Thoracic aorta (tissue), 2 donors: ENCODE data around the gene DDX39A. TPM values are rescaled to one million over a fixed set of nuclear protein-coding genes. Genes with fewer than 3 reads are reported as not detected.
"Not testable (repeated sequence)": the region's sequence is repeated elsewhere in the genome, so short reads cannot be mapped to it uniquely, and the experiment has no call there.

Experiments used
- ATAC-seq: fragments of 150-250 bp; one replicate; pipeline ENCODE4 v1.8.0; 2017; ENCODE audit warnings: low read depth; ENCODE audit not compliant: insufficient number of reproducible peaks, low FRiP score
- DNase-seq: peaks from one replicate; pipeline ENCODE4 v3.0.0-alpha.2; 2020; ENCODE audit warnings: low spot score
- H3K27ac ChIP-seq, 2 donors: fragments of 200-600 bp; sonication (generic); 1 replicate in 1 of 2; 2 replicates in 1 of 2; pipeline ENCODE4 v1.5.1; 2016; ENCODE audit warnings: mild to moderate bottlenecking in 2 of 2, moderate library complexity in 2 of 2
- H3K27me3 ChIP-seq: fragments of 200-600 bp; sonication (generic); replicated peaks from 2 replicates; pipeline ENCODE4 v1.6.0; 2016; ENCODE audit warnings: mild to moderate bottlenecking; ENCODE audit not compliant: insufficient read depth
- H3K36me3 ChIP-seq: fragments of 200-600 bp; sonication (generic); one replicate; pipeline ENCODE4 v1.5.1; 2016
- H3K4me1 ChIP-seq, 2 donors: fragments of 200-600 bp; sonication (generic); 1 replicate in 1 of 2; 2 replicates in 1 of 2; pipeline versions ENCODE4 v1.5.1 to v1.6.0; 2016; ENCODE audit warnings: low read depth in 2 of 2, mild to moderate bottlenecking in 1 of 2; ENCODE audit not compliant: control insufficient read depth in 1 of 2
- H3K4me3 ChIP-seq: fragments of 200-600 bp; sonication (generic); 2 replicates; pipeline ENCODE4 v1.5.1; 2016; ENCODE audit warnings: mild to moderate bottlenecking
- H3K9me3 ChIP-seq: fragments of 200-600 bp; sonication (generic); 2 replicates; pipeline ENCODE4 v1.5.1; 2016
- total RNA-seq, 2 donors: library from RNA; depleted of rRNA; stranded (reverse); fragments of >200 nt; gene quantifications; one replicate each; pipeline versions ENCODE4 v1.1.0 to v1.2.3, GENCODE V29; 2016
- TF ChIP-seq, protein P1 (sequence below): fragments of 200-600 bp; sonication (generic); IDR thresholded peaks from one replicate; pipeline ENCODE4 v1.5.1; 2019; ENCODE audit warnings: antibody characterized with exemption

The DDX39A gene
- total RNA-seq, 2 donors from 2014 or later = 77.4 to 81.6 TPM

DNA sequence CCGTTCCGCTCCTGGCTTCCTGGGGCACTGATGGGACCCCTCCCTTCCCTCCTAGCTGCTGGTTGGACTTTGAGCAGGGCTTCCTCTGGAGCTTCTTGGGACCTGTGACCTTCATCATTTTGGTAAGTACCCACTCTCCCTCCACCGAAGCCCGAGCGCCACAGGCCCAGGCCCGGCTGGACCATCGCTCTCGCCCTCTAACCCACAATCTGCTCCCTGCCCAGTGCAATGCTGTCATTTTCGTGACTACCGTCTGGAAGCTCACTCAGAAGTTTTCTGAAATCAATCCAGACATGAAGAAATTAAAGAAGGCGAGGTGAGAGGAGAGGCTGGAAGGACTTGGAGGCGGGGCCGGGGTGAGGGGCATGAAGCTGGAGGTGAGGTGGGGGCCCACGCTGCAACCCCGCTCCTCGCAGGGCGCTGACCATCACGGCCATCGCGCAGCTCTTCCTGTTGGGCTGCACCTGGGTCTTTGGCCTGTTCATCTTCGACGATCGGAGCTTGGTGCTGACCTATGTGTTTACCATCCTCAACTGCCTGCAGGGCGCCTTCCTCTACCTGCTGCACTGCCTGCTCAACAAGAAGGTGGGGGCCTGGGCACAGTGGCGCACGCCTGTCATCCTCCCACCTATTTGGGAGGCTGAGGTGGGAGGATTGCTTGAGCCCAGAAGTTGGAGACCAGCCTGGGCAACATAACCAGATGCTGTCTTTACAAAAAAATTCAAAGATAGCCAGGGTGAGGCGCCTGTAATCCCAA is 12.3 kb downstream of the DDX39A start:
- ATAC-seq (no peak), DNase-seq (no peak)
- Histone ChIP-seq H3K4me3 (no peak overlapping the region), H3K27ac (peak overlapping the region; percentile 46 to 71), H3K9me3 (no peaks in the 10 kb centered on the region), H3K36me3 (peaks cover 79% of the 10 kb centered on the region), H3K27me3 (no peaks in the 10 kb centered on the region), H3K4me1 (peaks cover 0 to 12% of the 10 kb centered on the region in 2 donors)
- TF ChIP-seq, protein P1, sequence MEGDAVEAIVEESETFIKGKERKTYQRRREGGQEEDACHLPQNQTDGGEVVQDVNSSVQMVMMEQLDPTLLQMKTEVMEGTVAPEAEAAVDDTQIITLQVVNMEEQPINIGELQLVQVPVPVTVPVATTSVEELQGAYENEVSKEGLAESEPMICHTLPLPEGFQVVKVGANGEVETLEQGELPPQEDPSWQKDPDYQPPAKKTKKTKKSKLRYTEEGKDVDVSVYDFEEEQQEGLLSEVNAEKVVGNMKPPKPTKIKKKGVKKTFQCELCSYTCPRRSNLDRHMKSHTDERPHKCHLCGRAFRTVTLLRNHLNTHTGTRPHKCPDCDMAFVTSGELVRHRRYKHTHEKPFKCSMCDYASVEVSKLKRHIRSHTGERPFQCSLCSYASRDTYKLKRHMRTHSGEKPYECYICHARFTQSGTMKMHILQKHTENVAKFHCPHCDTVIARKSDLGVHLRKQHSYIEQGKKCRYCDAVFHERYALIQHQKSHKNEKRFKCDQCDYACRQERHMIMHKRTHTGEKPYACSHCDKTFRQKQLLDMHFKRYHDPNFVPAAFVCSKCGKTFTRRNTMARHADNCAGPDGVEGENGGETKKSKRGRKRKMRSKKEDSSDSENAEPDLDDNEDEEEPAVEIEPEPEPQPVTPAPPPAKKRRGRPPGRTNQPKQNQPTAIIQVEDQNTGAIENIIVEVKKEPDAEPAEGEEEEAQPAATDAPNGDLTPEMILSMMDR = no peak

DNA sequence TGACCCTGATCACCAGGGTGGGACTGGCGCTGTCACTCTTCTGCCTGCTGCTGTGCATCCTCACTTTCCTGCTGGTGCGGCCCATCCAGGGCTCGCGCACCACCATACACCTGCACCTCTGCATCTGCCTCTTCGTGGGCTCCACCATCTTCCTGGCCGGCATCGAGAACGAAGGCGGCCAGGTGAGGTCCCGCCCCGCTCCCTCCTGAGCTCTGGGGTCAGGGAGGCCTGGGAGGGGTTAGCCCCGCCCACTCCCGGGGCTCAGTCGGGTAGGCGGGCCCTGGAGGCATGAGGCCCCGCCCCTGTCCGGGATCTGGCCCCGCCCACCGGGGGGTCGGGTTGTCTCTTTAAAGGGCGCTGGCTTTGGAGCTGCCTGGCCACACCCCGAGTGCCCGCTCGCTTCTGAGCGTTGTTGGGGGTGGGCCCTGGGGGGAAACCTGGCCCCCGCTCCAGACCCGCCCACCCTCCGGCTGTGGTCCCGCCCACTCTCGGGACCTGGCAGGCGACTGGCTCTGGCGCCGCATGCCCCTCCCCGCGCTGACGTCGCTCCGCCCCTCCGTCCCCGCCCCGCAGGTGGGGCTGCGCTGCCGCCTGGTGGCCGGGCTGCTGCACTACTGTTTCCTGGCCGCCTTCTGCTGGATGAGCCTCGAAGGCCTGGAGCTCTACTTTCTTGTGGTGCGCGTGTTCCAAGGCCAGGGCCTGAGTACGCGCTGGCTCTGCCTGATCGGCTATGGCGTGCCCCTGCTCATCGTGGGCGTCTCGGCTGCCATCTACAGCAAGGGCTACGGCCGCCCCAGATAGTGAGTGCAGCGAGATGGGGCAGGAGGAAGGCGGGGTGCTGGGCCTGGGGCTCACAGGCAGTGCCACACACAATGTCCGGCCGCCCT is 13.1 kb downstream of the DDX39A start:
- no peak for DNase-seq
- H3K4me3 ChIP-seq = peak overlapping the region; percentile 16
- peaks cover 80% of the 10 kb centered on the region for H3K36me3 ChIP-seq

DNA sequence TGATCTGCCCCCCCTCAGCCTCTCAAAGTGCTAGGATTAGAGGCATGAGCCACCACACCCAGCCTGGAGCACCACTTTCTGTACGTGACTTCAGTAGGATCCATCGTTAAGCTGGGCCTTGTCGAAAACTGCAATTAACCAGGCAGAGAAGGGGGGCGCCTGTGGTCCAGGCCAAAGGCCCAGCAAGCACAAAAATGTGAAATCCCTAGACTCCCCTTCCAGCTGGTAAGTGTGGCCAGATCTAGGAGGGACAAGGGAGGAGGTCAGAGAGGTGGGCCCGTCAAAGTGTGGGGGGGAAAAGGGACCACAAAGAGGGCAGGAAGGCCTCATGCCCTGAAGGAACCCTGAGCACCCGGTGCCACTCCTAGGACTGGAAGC is 13.8 kb downstream of the DDX39A start:
- no peak for ATAC-seq

More for the DNA sequence above, 13.1 kb downstream of the DDX39A start:
- TF ChIP-seq, protein P1 = peak; percentile 96
- Histone ChIP-seq H3K27ac (peak overlapping the region; percentile 71 to 73), H3K27me3 (no peaks in the 10 kb centered on the region), H3K9me3 (no peaks in the 10 kb centered on the region), H3K4me1 (peaks cover 0 to 20% of the 10 kb centered on the region in 2 donors)
- ATAC-seq = peak; percentile 33

DNA sequence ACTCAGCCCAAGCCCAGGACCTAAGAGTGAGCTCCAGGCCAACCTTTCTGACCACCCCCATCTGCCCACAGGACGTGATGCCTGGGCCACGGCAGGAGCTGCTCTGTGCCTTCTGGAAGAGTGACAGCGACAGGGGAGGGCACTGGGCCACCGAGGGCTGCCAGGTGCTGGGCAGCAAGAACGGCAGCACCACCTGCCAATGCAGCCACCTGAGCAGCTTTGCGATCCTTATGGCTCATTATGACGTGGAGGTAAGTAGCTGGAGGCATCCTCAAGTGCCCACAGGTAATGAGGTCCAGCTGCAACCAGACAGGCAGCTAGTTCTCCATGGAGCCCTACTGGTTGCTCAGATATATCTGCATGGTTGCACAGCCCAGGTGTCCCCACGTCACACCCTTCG is 14.8 kb downstream of the DDX39A start:
- H3K27me3 ChIP-seq = no peaks in the 10 kb centered on the region
- no peak for ATAC-seq
- TF ChIP-seq, protein P1 = no peak
- no peak for DNase-seq
- H3K4me3 ChIP-seq = no peak overlapping the region
- H3K36me3 ChIP-seq = peaks cover 74% of the 10 kb centered on the region
- peaks cover 0 to 23% of the 10 kb centered on the region in 2 donors for H3K4me1 ChIP-seq
- H3K27ac ChIP-seq = peak overlapping the region in 1 of 2 donors; percentile 33
- no peaks in the 10 kb centered on the region for H3K9me3 ChIP-seq

More for the DNA sequence above, 13.8 kb downstream of the DDX39A start:
- H3K4me3 ChIP-seq = no peak overlapping the region
- no peaks in the 10 kb centered on the region for H3K9me3 ChIP-seq
- TF ChIP-seq, protein P1 = no peak
- no peaks in the 10 kb centered on the region for H3K27me3 ChIP-seq
- H3K27ac ChIP-seq = peak overlapping the region; percentile 71 to 73
- no peak for DNase-seq
- peaks cover 0 to 23% of the 10 kb centered on the region in 2 donors for H3K4me1 ChIP-seq
- peaks cover 76% of the 10 kb centered on the region for H3K36me3 ChIP-seq

DNA sequence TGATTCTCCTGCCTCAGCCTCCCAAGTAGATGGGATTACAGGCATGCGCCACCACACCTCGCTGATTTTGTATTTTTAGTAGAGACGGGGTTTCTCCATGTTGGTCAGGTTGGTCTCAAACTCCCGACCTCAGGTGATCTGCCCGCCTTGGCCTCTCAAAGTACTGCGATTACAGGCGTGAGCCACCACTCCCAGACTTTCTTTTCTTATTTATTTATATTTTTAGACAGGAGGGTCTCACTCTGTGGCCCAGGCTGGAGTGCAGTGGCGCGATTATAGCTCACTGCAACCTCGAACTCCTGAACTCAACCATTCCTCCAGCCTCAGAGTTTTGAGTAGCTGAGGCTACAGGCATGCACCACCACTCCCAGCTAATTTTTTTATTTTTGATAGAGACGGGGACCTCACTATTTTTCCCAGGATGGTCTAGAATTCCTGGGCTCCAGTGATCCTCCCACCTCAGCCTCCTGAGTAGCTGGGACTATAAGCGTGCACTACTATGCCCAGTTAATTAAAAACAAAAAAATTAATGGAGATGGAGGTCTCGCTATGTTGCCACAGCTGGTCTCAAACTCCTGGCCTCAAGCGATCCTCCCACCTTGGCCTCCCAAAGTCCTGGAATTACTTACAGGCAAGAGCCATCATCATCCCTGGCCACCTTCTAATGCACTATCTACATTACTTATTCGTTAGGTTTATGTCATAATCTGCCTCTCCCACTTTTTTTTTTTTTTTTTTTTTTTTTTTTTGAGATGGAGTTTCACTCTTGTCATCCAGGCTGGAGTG is 15.8 kb downstream of the DDX39A start:
- DNase-seq, H3K4me3 ChIP-seq, H3K9me3 ChIP-seq, H3K27me3 ChIP-seq, ATAC-seq: not testable (repeated sequence)
- Histone ChIP-seq H3K27ac (peak overlapping the region in 1 of 2 donors; percentile 1), H3K4me1 (peaks cover 0 to 23% of the 10 kb centered on the region in 2 donors), H3K36me3 (peaks cover 68% of the 10 kb centered on the region)
